ENCODE results near the gene MASP2. TPM values are rescaled to one million over a fixed set of nuclear protein-coding genes. Genes with fewer than 3 reads are reported as not detected.
"Not testable (repeated sequence)": the region's sequence is repeated elsewhere in the genome, so short reads cannot be mapped to it uniquely, and the experiment has no call there.

The MASP2 gene
- total RNA-seq, 1 donor from 2014 or later = 206 TPM

DNA sequence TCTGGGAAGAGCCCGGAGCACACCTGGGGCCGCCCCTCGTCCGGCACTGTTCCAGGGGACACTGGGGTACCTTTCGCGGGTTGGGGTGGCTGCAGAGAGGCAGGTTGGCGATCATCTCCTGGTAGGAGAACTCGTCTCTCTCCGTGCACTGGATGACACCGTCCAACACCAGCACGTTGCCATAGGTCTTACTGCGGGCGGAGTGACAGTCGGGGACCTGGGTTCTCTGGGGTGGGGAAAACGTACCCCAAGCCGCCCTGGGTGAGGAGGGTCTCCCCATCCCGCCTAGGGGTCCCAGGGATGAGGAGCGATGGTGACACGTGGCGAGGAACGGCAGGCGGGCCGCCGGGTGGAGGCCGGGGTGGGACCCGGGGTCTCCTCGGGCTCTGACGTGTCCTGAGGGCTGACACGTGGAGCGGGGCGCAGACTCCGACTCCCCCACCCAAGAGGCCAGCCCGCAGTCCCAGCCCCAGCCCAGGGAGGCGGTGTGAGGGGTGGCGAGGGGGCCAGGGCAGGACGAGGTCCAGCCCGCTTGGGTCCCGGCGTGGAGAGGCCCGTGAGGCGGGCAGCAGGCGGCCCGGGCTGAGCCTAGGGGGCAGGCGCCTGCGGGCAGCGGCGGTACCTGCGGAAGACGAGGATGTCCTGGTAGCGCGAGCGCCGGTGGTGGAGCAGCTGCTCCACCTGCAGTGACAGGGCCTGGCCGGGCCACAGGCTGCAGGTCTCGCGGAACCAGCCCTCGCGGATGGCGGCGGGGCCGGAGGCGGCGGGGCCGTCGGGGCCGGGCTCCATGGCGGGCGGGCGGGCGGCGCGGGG lies 12.3 kb upstream of the MASP2 start:
- ATAC-seq (peak; percentile 2), DNase-seq (ENCODE audit: low spot score) (no peak)

GRCh38 chr1:11058595-11059154 lies 11.6 kb upstream of the MASP2 start:
- no peak for ATAC-seq
- no peak for DNase-seq (ENCODE audit: low spot score)

GRCh38 chr1:11058026-11058425 lies 11.0 kb upstream of the MASP2 start:
- ATAC-seq (no peak), DNase-seq (ENCODE audit: low spot score) (no peak)

DNA sequence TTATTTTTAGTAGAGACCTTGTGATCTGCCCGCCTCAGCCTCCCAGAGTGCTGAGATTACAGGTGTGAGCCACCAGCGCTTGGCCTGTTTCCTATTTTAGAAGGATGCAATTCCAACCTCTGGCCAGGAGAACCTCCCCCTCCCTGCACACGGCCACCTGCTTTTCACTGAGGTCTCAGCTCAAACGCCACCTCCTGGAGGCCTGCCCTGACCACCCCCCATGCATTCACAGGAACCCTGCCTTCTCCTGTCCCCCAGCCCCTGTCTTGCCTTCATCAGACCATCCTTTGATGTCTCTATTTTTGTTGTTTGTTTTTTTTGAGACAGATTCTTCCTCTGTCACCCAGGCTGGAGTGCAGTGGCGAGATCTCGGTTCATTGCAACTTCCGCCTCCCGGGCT lies 10.4 kb upstream of the MASP2 start:
- ATAC-seq = no peak

DNA sequence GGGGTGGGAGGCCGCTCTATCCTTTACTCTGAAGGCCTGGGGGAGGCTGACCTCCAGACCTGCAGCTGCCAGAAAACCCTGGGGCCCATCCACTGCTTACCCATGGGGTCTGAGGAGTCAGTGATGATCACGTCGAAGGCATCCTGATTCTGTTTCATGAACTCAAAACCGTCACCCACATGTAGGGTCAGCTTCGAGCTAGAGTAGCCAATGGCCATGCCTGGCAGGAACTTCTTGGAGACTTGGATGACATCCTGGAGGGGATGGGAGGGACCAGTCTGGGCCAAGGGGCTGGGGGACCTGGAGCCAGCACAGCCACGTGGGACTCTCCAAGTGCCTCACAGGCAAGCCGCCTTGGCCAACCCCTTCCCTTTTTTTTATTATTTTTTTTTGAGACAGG lies 9.5 kb upstream of the MASP2 start:
- no peak for DNase-seq (ENCODE audit: low spot score)
- ATAC-seq = no peak

More for the DNA sequence above, 10.4 kb upstream of the MASP2 start:
- no peak for DNase-seq (ENCODE audit: low spot score)

GRCh38 chr1:11055676-11056075 lies 8.6 kb upstream of the MASP2 start:
- DNase-seq (ENCODE audit: low spot score) (no peak), ATAC-seq (no peak)

DNA sequence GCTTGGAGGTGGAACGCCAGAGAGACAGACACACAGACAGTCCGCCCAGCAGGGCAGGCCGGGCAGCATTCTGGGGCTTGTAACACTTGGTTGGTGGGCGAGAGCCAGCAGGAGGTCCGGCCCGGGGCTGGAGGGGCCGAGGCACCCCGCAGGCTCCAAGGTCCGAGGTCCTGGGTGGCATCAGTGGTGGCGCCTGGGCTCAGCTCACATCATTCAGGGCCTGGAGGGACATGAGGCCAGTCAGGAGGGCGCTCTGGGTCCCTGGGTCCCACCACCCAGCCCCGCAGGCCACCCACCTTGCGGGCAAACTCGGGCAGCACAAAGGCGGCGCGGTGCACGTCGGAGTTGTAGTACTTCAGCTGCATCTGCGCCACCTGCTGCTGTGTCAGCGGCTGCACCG lies 7.6 kb upstream of the MASP2 start:
- DNase-seq (ENCODE audit: low spot score) (no peak), ATAC-seq (no peak)

DNA sequence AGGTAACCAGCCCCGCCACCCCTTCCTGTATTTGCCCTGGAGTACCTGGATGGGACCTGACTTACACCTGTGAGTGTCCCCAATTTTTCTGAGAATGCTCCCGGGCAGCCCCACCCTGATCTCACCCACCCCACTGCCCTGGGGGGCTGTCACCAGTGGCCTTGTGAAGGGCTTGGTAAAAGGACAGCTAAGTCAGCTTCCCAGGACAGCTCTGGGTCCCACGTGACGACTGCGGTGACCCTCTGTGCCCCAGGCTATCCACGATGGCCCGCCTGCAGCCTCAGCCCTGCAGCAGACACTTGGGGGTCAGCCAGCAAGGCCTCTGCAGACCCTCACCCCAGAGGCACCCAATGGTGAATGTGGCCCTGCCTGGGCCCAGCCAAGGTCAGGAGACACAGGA lies 7.1 kb upstream of the MASP2 start:
- ATAC-seq = no peak
- DNase-seq (ENCODE audit: low spot score) = no peak

- DNase-seq (ENCODE audit: low spot score) = no peak
Observed at GRCh38 chr1:11053758-11054137, 6.7 kb upstream of the MASP2 start.

DNA sequence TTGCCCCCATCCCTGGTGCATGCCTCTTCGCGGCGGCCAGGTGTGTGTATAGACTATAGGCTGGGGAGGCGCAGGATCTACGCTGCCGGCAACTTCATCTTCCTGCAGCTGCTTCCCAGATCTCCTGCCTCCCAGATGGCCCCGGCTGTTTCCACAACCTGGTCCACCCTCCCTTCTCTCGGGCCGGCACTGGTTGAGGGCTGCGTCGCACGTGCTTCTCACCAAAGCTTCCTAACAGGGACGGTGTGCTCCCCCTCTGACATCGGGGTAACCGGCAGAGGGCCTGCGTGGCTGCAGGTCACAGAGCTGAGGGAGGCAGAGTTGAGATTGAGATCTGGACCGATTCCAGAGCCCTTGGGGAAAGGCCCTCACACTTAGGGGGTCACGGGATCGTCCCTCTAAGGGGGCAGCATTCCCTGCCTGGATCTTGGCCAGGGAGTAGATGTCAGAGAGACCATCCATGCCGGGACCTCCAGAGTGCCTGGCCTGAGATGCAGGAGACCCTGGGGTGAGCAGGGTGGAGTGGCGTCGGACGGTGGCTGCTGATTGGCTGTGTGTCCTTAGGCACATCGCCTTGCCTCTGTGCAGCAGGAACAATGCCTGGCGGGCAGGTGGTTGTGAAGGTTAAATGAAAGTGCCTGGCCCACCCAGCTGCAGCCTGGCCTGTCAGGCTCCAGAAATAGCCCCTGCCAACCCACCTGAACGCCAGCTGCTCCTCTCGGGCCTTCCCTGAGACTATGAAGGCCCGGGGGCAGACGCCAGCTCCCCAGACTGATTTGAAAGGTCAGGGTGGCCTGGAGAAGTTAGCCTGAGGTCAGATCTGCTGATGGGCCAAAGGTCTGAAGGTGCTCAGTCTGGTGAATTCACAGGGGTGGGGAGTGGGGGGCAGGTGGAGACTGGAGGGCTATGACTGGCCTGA lies 6.1 kb upstream of the MASP2 start:
- DNase-seq (ENCODE audit: low spot score) (no peak), ATAC-seq (no peak)

More at GRCh38 chr1:11053758-11054137, 6.7 kb upstream of the MASP2 start:
- ATAC-seq = peak; percentile 60

DNA sequence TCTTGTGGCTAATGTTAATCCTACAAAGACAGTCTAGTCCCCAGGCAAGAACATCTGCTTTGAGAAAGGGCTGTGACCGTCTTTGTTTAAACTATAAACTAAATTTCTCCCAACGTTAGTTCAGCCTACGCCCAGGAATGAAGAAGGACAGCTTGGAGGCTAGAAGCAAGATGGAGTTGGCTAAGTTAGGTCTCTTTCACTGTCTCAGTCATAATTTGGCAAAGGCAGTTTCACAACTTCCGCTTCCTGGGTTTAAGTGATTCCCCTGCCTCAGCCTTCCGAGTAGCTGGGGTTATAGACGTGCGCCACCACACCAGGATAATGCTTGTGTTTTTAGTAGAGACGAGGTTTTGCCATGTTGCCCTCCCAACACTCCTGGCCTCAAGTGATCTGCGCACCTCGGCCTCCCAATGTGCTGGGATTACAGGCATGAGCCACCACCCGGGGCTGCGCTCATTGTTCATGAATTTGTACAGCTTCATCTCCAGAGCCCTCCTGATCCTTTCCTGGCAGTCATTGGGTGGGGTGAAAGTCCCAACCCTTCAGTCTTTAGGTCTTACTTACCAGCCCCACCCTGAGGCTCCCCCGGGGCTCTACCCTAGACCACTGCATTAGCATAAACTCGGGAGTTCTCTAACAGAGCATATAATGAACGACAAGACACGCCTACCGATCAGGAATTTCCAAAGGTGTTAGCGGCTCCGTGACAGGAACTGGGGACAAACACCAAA lies 4.9 kb upstream of the MASP2 start:
- ATAC-seq = no peak
- no peak for DNase-seq (ENCODE audit: low spot score)

DNA sequence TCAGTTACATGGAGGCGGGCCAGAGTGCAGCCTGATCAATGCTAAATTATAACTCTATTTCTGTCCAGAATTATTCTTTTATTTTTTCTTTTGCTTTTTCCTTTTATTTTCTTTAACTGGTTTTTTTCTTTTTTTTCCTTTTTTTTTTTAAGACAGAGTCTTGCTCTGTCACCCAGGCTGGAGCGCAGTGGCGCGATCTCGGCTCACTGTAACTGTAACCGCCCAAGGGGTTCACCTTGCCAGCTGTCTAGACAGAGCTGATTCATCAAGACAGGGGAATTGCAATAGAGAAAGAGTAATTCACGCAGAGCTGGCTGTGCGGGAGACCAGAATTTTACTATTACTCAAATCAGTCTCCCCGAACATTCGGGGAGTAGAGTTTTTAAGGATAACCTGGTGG lies 4.1 kb upstream of the MASP2 start:
- not testable (repeated sequence) for ATAC-seq; DNase-seq (ENCODE audit: low spot score)

DNA sequence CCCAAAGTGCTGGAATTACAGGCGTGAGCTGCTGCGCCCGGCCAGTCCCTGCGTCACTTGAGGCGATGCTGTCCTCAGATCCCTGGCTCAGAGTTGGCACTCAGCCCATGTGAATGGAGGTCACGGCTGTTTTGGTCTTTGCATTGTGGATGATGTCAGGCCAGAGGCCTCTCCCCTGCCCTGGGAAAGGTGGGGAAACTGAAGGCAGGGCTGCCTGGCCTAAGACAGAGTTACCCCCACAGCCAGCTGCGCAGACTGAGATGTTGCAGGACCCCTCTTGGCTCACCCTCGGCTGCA lies 821 bp downstream of the MASP2 start:
- DNase-seq (ENCODE audit: low spot score) (peak; percentile 90), ATAC-seq (peak; percentile 69)

DNA sequence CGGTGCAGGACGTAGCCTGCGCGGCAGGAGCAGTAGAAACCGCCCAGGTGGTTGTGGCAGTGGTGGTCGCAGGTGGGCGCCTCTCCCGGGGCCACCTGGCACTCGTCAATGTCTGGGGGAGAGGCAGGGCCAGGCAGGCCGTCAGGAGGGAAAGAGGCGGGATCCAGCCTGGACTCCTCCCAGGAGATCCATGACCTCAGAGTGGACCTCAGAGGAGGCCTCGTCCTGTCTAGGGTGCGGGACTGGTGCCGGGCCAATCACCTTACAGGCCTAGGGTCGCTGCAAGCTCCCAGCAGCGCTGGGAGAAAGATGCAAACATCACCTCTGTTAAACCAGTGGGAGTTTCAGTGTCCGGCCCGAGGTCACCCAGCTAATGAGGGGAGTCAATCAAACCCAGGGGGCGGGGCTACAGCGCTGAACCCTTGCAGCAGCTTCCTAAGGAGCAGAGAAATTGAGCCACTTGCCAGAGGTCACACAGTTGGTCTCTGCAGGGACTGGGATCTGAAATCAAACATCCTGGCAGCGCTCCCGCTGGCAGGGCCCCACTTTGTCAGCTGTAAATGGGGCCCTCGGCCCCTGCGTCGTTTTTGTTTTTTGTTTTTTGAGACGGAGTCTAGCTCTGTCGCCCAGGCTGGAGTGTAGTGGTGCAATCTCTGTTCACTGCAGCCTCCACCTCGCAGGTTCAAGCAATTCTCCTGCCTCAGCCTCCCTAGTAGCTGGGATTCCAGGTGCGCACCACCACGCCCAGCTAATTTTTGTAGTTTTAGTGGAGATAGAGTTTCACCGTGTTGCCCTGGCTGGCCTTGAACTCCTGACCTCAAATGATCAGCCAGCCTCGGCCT lies 1.4 kb downstream of the MASP2 start:
- peak; percentile 34 for ATAC-seq
- peak; percentile 74 for DNase-seq (ENCODE audit: low spot score)

DNA sequence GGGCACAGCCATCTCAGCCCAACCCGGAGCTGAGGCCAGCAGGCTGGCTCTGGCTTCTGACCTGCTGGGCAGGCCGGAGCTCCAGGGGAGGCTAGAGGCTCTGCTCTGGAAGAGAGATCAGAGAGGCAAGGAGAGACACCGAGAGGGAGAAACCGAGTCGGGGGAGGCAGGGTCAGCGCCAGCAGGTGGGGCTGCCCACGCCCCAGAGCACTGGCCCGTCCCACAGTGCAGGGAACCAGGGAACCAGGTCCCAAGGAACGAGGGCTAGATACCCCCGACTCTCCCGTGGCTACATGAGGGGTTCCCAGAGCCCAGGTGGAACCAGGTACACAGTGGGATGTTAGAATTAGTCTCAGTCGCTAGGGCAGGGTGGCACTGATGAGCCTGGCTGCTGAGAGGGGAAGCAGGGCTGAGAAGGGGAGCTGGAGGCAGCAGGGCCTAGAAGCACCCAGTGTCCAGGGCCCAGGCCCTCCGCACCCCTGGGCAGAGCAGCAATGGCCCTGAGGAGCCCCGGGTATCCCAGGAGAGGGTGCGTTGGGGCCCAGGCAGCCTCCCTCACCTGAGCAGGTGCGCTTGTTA lies 2.1 kb downstream of the MASP2 start:
- DNase-seq (ENCODE audit: low spot score) = no peak
- no peak for ATAC-seq

- DNase-seq (ENCODE audit: low spot score) (no peak), ATAC-seq (no peak)
Observed at GRCh38 chr1:11044086-11044848, 2.8 kb downstream of the MASP2 start.

DNA sequence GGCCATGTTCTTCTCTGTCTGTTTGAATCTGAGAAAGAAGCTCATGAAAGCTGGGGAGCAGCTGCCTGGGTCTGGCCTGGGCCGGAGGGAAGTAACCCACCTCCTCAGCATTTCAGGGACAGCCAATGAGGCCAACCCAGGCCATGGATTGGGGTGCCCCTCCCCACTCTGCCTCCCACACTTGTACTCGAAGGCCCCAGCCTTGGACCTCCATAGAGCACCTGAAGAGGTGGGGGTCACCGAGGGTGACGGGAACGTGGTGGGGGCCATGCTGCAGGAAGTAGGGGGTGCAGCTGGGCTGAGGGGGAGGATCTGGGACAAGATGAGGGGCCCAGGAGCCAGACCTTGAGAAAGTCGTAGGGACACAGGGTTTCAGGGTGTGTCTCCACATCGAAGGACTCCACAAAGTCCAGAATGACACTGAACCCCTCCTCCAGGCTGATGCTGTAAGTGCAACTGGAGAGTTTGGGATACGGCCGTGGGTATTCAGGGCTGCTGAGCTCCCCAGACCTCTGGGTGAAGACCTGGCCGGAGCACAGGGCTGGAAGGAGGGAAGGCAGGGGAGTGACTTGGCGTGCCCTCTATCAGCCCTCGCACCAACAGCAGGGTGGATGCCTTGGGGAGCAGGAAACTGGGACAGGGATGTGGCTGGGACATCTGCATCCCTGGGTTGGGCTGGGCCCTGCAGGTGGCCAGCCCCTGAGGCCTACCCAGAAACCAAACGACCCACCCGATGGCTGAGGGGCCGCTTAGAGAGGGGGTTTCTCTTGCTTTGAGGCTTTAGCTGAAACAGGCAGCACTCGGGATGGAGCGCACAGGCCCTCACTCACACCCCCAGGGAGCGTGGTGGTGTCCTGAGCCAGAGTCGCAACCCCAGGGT lies 3.8 kb downstream of the MASP2 start:
- no peak for ATAC-seq
- DNase-seq (ENCODE audit: low spot score) = no peak

DNA sequence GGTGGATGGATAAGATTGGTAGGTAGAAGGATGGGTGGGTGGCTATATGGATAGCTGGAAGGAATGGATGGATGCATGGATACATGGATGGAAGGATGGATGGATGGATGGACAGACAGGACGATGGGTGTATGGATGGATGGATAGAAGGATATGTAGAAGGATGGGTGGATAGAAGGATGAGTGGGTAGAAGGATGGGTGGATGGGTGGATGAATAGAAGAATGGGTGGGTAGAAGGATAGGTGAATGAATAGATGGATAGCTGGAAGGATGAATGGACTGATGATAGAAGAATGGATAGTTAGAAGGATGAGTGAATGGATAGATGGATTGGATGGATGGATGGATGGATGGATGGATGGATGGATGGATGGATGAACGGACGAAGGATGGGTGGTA lies 5.0 kb downstream of the MASP2 start:
- DNase-seq (ENCODE audit: low spot score) (no peak), ATAC-seq (no peak)

All from left lobe of liver (tissue), 2 donors.